ENCODE measurements around the gene LMTK3. TPM values are rescaled to one million over a fixed set of nuclear protein-coding genes. Genes with fewer than 3 reads are reported as not detected.

The LMTK3 gene
- total and polyA plus RNA-seq, 2 donors (not counting 1 experiment from before 2014, with no cell fraction given), result 0.17 TPM; not detected in 1

DNA sequence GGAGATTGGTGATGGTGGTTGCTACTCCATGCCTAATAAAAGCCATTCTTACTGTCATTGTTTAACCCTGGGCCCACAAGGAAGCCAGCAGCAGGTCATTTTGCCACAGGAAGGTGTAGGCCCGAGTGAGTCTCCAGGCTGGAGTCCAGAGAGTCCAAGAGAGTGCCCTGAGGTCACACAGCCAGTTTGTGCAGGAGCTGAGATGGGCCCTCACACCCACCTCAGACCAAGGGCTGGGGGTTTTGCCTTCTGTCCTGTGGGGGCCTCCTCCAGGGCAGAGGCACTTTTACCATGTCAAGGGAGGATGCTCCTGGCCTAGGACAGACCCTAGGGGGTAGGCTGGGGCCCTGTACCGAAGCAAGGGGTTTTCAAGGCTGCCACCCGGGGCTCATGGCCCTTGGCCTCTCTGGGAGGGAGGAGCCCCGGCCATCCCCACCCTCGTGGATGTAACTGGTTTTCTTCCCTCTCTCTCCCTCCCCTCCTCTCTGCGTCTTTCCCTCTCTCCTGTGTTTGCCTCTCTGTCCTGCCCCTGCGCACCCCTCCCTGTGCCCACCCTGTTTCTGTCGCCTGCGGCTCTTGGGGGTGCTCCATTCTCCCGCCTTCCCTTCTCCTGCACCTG lies 34.5 kb downstream of the LMTK3 start:
- H3K36me3 ChIP-seq (ENCODE audit: control insufficient read depth, insufficient read depth, low read length), result peaks cover 22% of the 10 kb centered on the region
- no peak overlapping the region for H3K4me3 ChIP-seq (replicated peaks in 1 of 4; ENCODE audit: control extremely low read depth in 1 of 4, insufficient read depth in 1 of 4, low read depth in 3 of 4, low read length in 4 of 4)
- no peak overlapping the region for H3K27ac ChIP-seq (ENCODE audit: insufficient read depth, low read length)
- H2AFZ ChIP-seq (ENCODE audit: low read length), result no peak overlapping the region
- TF ChIP-seq CTCF (conservative IDR thresholded peaks at IDR 0.05 in 1 of 2, IDR thresholded peaks at IDR 0.05 in 1 of 2; ENCODE audit: low read depth in 1 of 2, low read length in 2 of 2), result no peak
- TF ChIP-seq EZH2 (IDR thresholded peaks at IDR 0.05; ENCODE audit: low read length, missing control alignments), result no peak
- no peak for DNase-seq (ENCODE audit: low read depth in 2 of 2)
- no peaks in the 10 kb centered on the region for H3K9me3 ChIP-seq (ENCODE audit: control insufficient read depth, insufficient read depth, low read depth, low read length)
- no peaks in the 10 kb centered on the region for H4K20me1 ChIP-seq (ENCODE audit: control insufficient read depth, extremely low read depth, insufficient read depth, low read length)
- H3K4me2 ChIP-seq (ENCODE audit: extremely low read depth, insufficient read depth, low read length), result no peak overlapping the region
- no peaks in the 10 kb centered on the region for H3K27me3 ChIP-seq (ENCODE audit: control insufficient read depth, insufficient read depth, low read length)
- peaks cover 20% of the 10 kb centered on the region for H3K4me1 ChIP-seq (ENCODE audit: control insufficient read depth, extremely low read depth, insufficient read depth, low read length)
- no peak overlapping the region for H3K9ac ChIP-seq (ENCODE audit: insufficient read depth, low read length)
- H3K79me2 ChIP-seq (ENCODE audit: control insufficient read depth, insufficient read depth, low read length), result no peaks in the 10 kb centered on the region

DNA sequence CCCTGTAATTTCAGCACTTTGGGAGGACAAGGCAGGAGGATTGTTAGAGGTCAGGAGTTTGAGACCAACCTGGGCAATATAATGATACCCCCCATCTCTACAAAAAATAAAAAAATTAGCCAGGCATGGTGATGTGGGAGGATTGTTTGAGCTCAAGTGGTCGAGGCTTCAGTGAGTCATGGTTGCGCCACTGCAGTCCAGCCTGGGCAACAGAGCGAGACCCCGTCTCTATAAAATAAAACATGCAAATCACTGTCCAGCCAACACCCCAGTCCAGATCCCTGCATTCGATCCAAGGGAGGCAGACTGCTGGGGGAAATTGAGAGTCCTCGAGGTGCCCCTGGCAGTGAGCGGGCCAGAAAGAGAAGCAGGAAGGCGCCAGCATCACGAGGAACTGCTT lies 35.5 kb downstream of the LMTK3 start:
- TF ChIP-seq CTCF (conservative IDR thresholded peaks at IDR 0.05 in 1 of 2, IDR thresholded peaks at IDR 0.05 in 1 of 2; ENCODE audit: low read depth in 1 of 2, low read length in 2 of 2) (no peak), EZH2 (IDR thresholded peaks at IDR 0.05; ENCODE audit: low read length, missing control alignments) (no peak)
- peaks cover 3% of the 10 kb centered on the region for H3K79me2 ChIP-seq (ENCODE audit: control insufficient read depth, insufficient read depth, low read length)
- no peak overlapping the region for H3K9ac ChIP-seq (ENCODE audit: insufficient read depth, low read length)
- peaks cover 30% of the 10 kb centered on the region for H3K36me3 ChIP-seq (ENCODE audit: control insufficient read depth, insufficient read depth, low read length)
- DNase-seq (ENCODE audit: low read depth in 2 of 2), result no peak
- peaks cover 13% of the 10 kb centered on the region for H3K4me1 ChIP-seq (ENCODE audit: control insufficient read depth, extremely low read depth, insufficient read depth, low read length)
- H3K27me3 ChIP-seq (ENCODE audit: control insufficient read depth, insufficient read depth, low read length), result no peaks in the 10 kb centered on the region
- no peak overlapping the region for H2AFZ ChIP-seq (ENCODE audit: low read length)
- no peaks in the 10 kb centered on the region for H4K20me1 ChIP-seq (ENCODE audit: control insufficient read depth, extremely low read depth, insufficient read depth, low read length)
- H3K4me3 ChIP-seq (replicated peaks in 1 of 4; ENCODE audit: control extremely low read depth in 1 of 4, insufficient read depth in 1 of 4, low read depth in 3 of 4, low read length in 4 of 4), result no peak overlapping the region
- H3K4me2 ChIP-seq (ENCODE audit: extremely low read depth, insufficient read depth, low read length), result no peak overlapping the region
- no peaks in the 10 kb centered on the region for H3K9me3 ChIP-seq (ENCODE audit: control insufficient read depth, insufficient read depth, low read depth, low read length)
- no peak overlapping the region for H3K27ac ChIP-seq (ENCODE audit: insufficient read depth, low read length)

- no peak for TF ChIP-seq CTCF (conservative IDR thresholded peaks at IDR 0.05 in 1 of 2, IDR thresholded peaks at IDR 0.05 in 1 of 2; ENCODE audit: low read depth in 1 of 2, low read length in 2 of 2)
- TF ChIP-seq EZH2 (IDR thresholded peaks at IDR 0.05; ENCODE audit: low read length, missing control alignments), result no peak
- Histone ChIP-seq H2AFZ (ENCODE audit: low read length) (no peak overlapping the region), H3K4me1 (ENCODE audit: control insufficient read depth, extremely low read depth, insufficient read depth, low read length) (peaks cover 10% of the 10 kb centered on the region), H3K4me3 (replicated peaks in 1 of 4; ENCODE audit: control extremely low read depth in 1 of 4, insufficient read depth in 1 of 4, low read depth in 3 of 4, low read length in 4 of 4) (no peak overlapping the region), H3K4me2 (ENCODE audit: extremely low read depth, insufficient read depth, low read length) (no peak overlapping the region), H3K36me3 (ENCODE audit: control insufficient read depth, insufficient read depth, low read length) (peaks cover 35% of the 10 kb centered on the region), H3K27ac (ENCODE audit: insufficient read depth, low read length) (no peak overlapping the region), H4K20me1 (ENCODE audit: control insufficient read depth, extremely low read depth, insufficient read depth, low read length) (no peaks in the 10 kb centered on the region), H3K9ac (ENCODE audit: insufficient read depth, low read length) (no peak overlapping the region), H3K27me3 (ENCODE audit: control insufficient read depth, insufficient read depth, low read length) (no peaks in the 10 kb centered on the region), H3K9me3 (ENCODE audit: control insufficient read depth, insufficient read depth, low read depth, low read length) (no peaks in the 10 kb centered on the region), H3K79me2 (ENCODE audit: control insufficient read depth, insufficient read depth, low read length) (peaks cover 8% of the 10 kb centered on the region)
- no peak for DNase-seq (ENCODE audit: low read depth in 2 of 2)
These were observed 36.1 kb downstream of the LMTK3 start for GRCh38 chr19:48475369-48476068.
